IMR-90 (cell line): ENCODE results near the gene RASL11B. TPM values are rescaled to one million over a fixed set of nuclear protein-coding genes. Genes with fewer than 3 reads are reported as not detected.

ENCODE experiments used
- ATAC-seq: fragments of 200-7000 bp; cut with Tn5 transposase; 2 replicates; pipeline ENCODE4 v1.9.1; 2020; ENCODE audit warnings: low read depth, mild to moderate bottlenecking, moderate library complexity
- BruUV-seq: library from RNA; stranded (reverse); fragments of 400-500 nt; replicated peaks from 2 replicates; lab custom pipeline; 2021; lab: Mats Ljungman, UMichigan
- CTCF ChIA-PET: fragments of 300-600 bp; formaldehyde crosslinking; extraction: SDS; loops from one replicate; lab custom pipeline; 2021; ENCODE audit warnings: antibody characterized with exemption; lab: Yijun Ruan, JAX
- POLR2A ChIA-PET: fragments of 300-600 bp; sonication (Branson Sonifier 250); formaldehyde crosslinking; loops from one replicate; lab custom pipeline; 2022; ENCODE audit warnings: antibody characterized with exemption; ENCODE audit not compliant: unreplicated experiment; lab: Charles Lee
- DNase-seq: peaks from one replicate; pipeline ENCODE4 v3.0.0; 2013
- H2AFZ ChIP-seq: replicated peaks from 2 replicates; pipeline ENCODE3; 2013; ENCODE audit warnings: low read length, mild to moderate bottlenecking; ENCODE audit not compliant: poor library complexity
- H2AK5ac ChIP-seq: 2 replicates; pipeline ENCODE4 v1.6.1; 2013; ENCODE audit warnings: low read depth, low read length, inconsistent platforms
- H2AK9ac ChIP-seq: replicated peaks from 2 replicates; pipeline ENCODE3; 2013; ENCODE audit warnings: mild to moderate bottlenecking, low read depth, low read length, moderate library complexity; ENCODE audit not compliant: poor library complexity
- H2BK120ac ChIP-seq: 2 replicates; pipeline ENCODE4 v1.6.1; 2013; ENCODE audit warnings: low read depth, low read length, inconsistent platforms
- H2BK15ac ChIP-seq: 3 replicates; pipeline ENCODE4 v1.6.1; 2013; ENCODE audit warnings: low read depth, low read length, inconsistent platforms
- H2BK20ac ChIP-seq: 2 replicates; pipeline ENCODE4 v1.6.1; 2013; ENCODE audit warnings: low read depth, mild to moderate bottlenecking, inconsistent platforms, low read length, moderate library complexity
- H2BK5ac ChIP-seq: 2 replicates; pipeline ENCODE4 v1.6.1; 2013; ENCODE audit warnings: mild to moderate bottlenecking, low read depth, low read length, inconsistent platforms; ENCODE audit not compliant: poor library complexity, severe bottlenecking
- H3K14ac ChIP-seq: replicated peaks from 2 replicates; pipeline ENCODE4 v1.6.1; 2013; ENCODE audit warnings: low read depth, low read length, inconsistent platforms
- H3K18ac ChIP-seq: 2 replicates; pipeline ENCODE4 v1.6.1; 2013; ENCODE audit warnings: low read depth, low read length, control low read depth
- H3K23ac ChIP-seq: 2 replicates; pipeline ENCODE4 v1.6.1; 2013; ENCODE audit warnings: low read depth, low read length, inconsistent platforms
- H3K27ac ChIP-seq: 2 replicates; pipeline ENCODE4 v1.5.1; 2013; ENCODE audit warnings: mild to moderate bottlenecking, control low read depth, low read length; ENCODE audit not compliant: insufficient read depth
- H3K27me3 ChIP-seq: 2 replicates; pipeline ENCODE4 v1.6.1; 2013; ENCODE audit warnings: low read length; ENCODE audit not compliant: control insufficient read depth, insufficient read depth
- H3K36me3 ChIP-seq: 2 replicates; pipeline ENCODE4 v1.6.1; 2013; ENCODE audit warnings: low read length, mixed read lengths; ENCODE audit not compliant: control insufficient read depth, insufficient read depth
- H3K4ac ChIP-seq: 2 replicates; pipeline ENCODE4 v1.6.1; 2013; ENCODE audit warnings: low read depth, low read length, inconsistent platforms
- H3K4me1 ChIP-seq: 2 replicates; pipeline ENCODE4 v1.6.1; 2013; ENCODE audit warnings: low read length, mixed read lengths; ENCODE audit not compliant: control insufficient read depth, insufficient read depth
- H3K4me2 ChIP-seq: 2 replicates; pipeline ENCODE4 v1.6.1; 2013; ENCODE audit warnings: low read depth, mild to moderate bottlenecking, control low read depth, low read length, moderate library complexity
- H3K4me3 ChIP-seq: 2 replicates; pipeline ENCODE4 v1.5.1; 2013; ENCODE audit warnings: low read depth, mild to moderate bottlenecking, control low read depth, low read length, moderate library complexity; ENCODE audit not compliant: insufficient read depth
- H3K56ac ChIP-seq: 2 replicates; pipeline ENCODE4 v1.6.1; 2013; ENCODE audit warnings: low read length, inconsistent platforms; ENCODE audit not compliant: insufficient read depth; ENCODE audit errors: extremely low read depth
- H3K79me1 ChIP-seq, 2 experiments: 2 replicates each; pipeline ENCODE4 v1.6.1; 2013; ENCODE audit warnings: low read length in 2 of 2, inconsistent platforms in 1 of 2, low read depth in 1 of 2
- H3K9ac ChIP-seq: 2 replicates; pipeline ENCODE4 v1.6.1; 2013; ENCODE audit warnings: low read depth, low read length, control low read depth
- H3K9me1 ChIP-seq: 2 replicates; pipeline ENCODE4 v1.6.1; 2013; ENCODE audit warnings: low read length, inconsistent platforms; ENCODE audit not compliant: insufficient read depth
- H3K9me3 ChIP-seq: 2 replicates; pipeline ENCODE4 v1.6.1; 2013; ENCODE audit warnings: low read length; ENCODE audit not compliant: control insufficient read depth, insufficient read depth
- H4K20me1 ChIP-seq: 2 replicates; pipeline ENCODE4 v1.6.1; 2013; ENCODE audit warnings: low read length, inconsistent platforms; ENCODE audit not compliant: insufficient read depth
- H4K5ac ChIP-seq: 2 replicates; pipeline ENCODE4 v1.6.1; 2013; ENCODE audit warnings: mild to moderate bottlenecking, low read depth, low read length, control low read depth
- H4K8ac ChIP-seq, 2 experiments: 2 replicates each; pipeline ENCODE4 v1.6.1; 2013; ENCODE audit warnings: low read depth in 2 of 2, low read length in 2 of 2, control low read depth in 1 of 2, inconsistent platforms in 1 of 2
- H4K91ac ChIP-seq: 2 replicates; pipeline ENCODE4 v1.6.1; 2013; ENCODE audit warnings: low read depth, low read length, inconsistent platforms; ENCODE audit not compliant: insufficient read depth
- BHLHE40 ChIP-seq: fragments of 150-350 bp; IDR thresholded peaks from 2 replicates; pipeline ENCODE4 v1.6.1; 2016; ENCODE audit warnings: mild to moderate bottlenecking, low read depth, low read length
- CEBPB ChIP-seq: IDR thresholded peaks from 2 replicates; pipeline ENCODE4 v1.6.1; 2012; ENCODE audit warnings: low read depth, low read length, improper control_type of control experiment
- CHD1 ChIP-seq: IDR thresholded peaks from 2 replicates; pipeline ENCODE4 v1.6.1; 2012; ENCODE audit warnings: low read depth, low read length, improper control_type of control experiment
- CTCF ChIP-seq: conservative IDR thresholded peaks from 2 replicates; pipeline ENCODE4 v1.5.1; 2012; ENCODE audit warnings: mild to moderate bottlenecking, low read depth, low read length, improper control_type of control experiment
- ELK1 ChIP-seq: fragments of 150-350 bp; IDR thresholded peaks from 2 replicates; pipeline ENCODE4 v1.6.1; 2016; ENCODE audit warnings: low read depth, mild to moderate bottlenecking, low read length, moderate library complexity, borderline replicate concordance
- FOS ChIP-seq: fragments of 150-350 bp; IDR thresholded peaks from 2 replicates; pipeline ENCODE4 v1.6.1; 2016; ENCODE audit warnings: low read depth, low read length
- MAFK ChIP-seq: IDR thresholded peaks from 2 replicates; pipeline ENCODE4 v1.6.1; 2012; ENCODE audit warnings: low read depth, low read length, improper control_type of control experiment
- MAZ ChIP-seq: IDR thresholded peaks from 2 replicates; pipeline ENCODE4 v1.6.1; 2012; ENCODE audit warnings: low read depth, mild to moderate bottlenecking, low read length, improper control_type of control experiment, moderate library complexity, borderline replicate concordance
- NFE2L2 ChIP-seq: fragments of 150-350 bp; IDR thresholded peaks from 2 replicates; pipeline ENCODE4 v1.6.1; 2016; ENCODE audit warnings: low read depth, mild to moderate bottlenecking, low read length
- POLR2A ChIP-seq: IDR thresholded peaks from 2 replicates; pipeline ENCODE4 v1.6.1; 2012; ENCODE audit warnings: mild to moderate bottlenecking, low read depth, low read length
- RCOR1 ChIP-seq: IDR thresholded peaks from 2 replicates; pipeline ENCODE4 v1.6.1; 2012; ENCODE audit warnings: mild to moderate bottlenecking, low read length, improper control_type of control experiment; ENCODE audit not compliant: insufficient replicate concordance
- RFX5 ChIP-seq: IDR thresholded peaks from 2 replicates; pipeline ENCODE4 v1.8.0; 2012; ENCODE audit warnings: low read depth, mild to moderate bottlenecking, low read length, moderate library complexity
- SMC3 ChIP-seq: fragments of 150-350 bp; IDR thresholded peaks from 2 replicates; pipeline ENCODE4 v1.6.1; 2016; ENCODE audit warnings: low read depth, mild to moderate bottlenecking, antibody characterized with exemption, low read length, moderate library complexity
- USF2 ChIP-seq: fragments of 150-350 bp; IDR thresholded peaks from 2 replicates; pipeline ENCODE4 v1.6.1; 2017; ENCODE audit warnings: mild to moderate bottlenecking, antibody characterized with exemption, low read length, low read depth
- WGBS, 2 experiments: methylation state at CpG; one replicate each; pipeline versions ENCODE4 v1.1.5 to v1.1.7; 2013; ENCODE audit warnings: missing lambda C conversion rate in 2 of 2; ENCODE audit not compliant: insufficient read length in 1 of 2; ENCODE audit errors: extremely low coverage in 2 of 2; 5-methylcytosine and 5-hydroxymethylcytosine counted together
- dilution Hi-C: fragments of 300-500 bp; cut with HindIII; formaldehyde crosslinking; loops from one replicate; pipeline ENCODE4 v1.14.3; 2018; ENCODE audit warnings: low sequenced_read_pairs; ENCODE audit not compliant: unreplicated experiment
- in situ Hi-C: fragments of 300-500 bp; cut with MboI; formaldehyde crosslinking; loops from 3 replicates; pipeline ENCODE4 v1.14.3; 2019; ENCODE audit warnings: low sequenced_read_pairs, inconsistent platforms, mixed read lengths
- intact Hi-C: fragments of 100-400 bp; cut with micrococcal nuclease; formaldehyde crosslinking; loops from 2 replicates; pipeline ENCODE4 v1.10.0; 2022
- polyA plus RNA-seq, 3 experiments: library from polyadenylated mRNA; depleted of rRNA; stranded (reverse); fragments of >200 nt; gene quantifications; 2 replicates each; pipeline ENCODE4 v1.2.3, GENCODE V29; 2012; ENCODE audit warnings: low replicate concordance in 1 of 3
- total RNA-seq: library from RNA; depleted of rRNA; stranded (reverse); fragments of >200 nt; gene quantifications from 2 replicates; pipeline ENCODE4 v1.2.3, GENCODE V29; 2012

RASL11B gene
- total and polyA plus RNA-seq, 2 of the 4 experiments (the other 2 are of a cell fraction): 0.18 to 0.31 TPM

- DNase-seq (peak; percentile 89), ATAC-seq (peak; percentile 73)
- ChIA-PET CTCF (interaction anchor here (0.6 kb wide), 1 partner anchor 11 kb away, joined by 3 read pairs; no protein-coding TSS in a partner anchor), POLR2A (no interaction called here)
- H2BK20ac ChIP-seq: peak overlapping the region; percentile 53; the same call in 1 of the 2 replicates
- H3K4ac ChIP-seq: peak overlapping the region; percentile 61
- peak overlapping the region; percentile 30 for H2BK120ac ChIP-seq
- H4K20me1 ChIP-seq: no peaks in the 10 kb centered on the region
- 0 out of 4 replicates have a peak overlapping the region, but pooled peaks of 1 of the 2 experiments have one; percentile 15 for H4K8ac ChIP-seq
- peaks cover 2% of the 10 kb centered on the region for H3K9me1 ChIP-seq
- H2AK5ac ChIP-seq: peak overlapping the region; percentile 35; the same call in 1 of the 2 replicates
- 0 out of 2 replicates have a peak overlapping the region, but pooled peaks have one; percentile 30 for H3K14ac ChIP-seq
- H3K27me3 ChIP-seq: no peaks in the 10 kb centered on the region
- peak overlapping the region; percentile 9; the same call in 1 of the 2 replicates for H4K5ac ChIP-seq
- H3K4me3 ChIP-seq: no peak overlapping the region
- no peak overlapping the region for H2BK15ac ChIP-seq
- H3K4me2 ChIP-seq: peak overlapping the region; percentile 0; the same call in 1 of the 2 replicates
- peak overlapping the region; percentile 63; the same call in 1 of the 2 replicates for H3K27ac ChIP-seq
- H2AK9ac ChIP-seq: no peak overlapping the region
- in situ Hi-C loops (no loop called here), intact Hi-C loops (loop anchor here (5.0 kb wide), 2 partner anchors 43 to 192 kb away; no protein-coding TSS in a partner anchor), dilution Hi-C loops (no loop called here)
- no peaks in the 10 kb centered on the region for H3K79me1 ChIP-seq
- H3K9me3 ChIP-seq: no peaks in the 10 kb centered on the region
- 0 out of 2 replicates have a peak overlapping the region, but pooled peaks have one; percentile 26 for H3K56ac ChIP-seq
- peak overlapping the region; percentile 8 for H3K18ac ChIP-seq
- H2AFZ ChIP-seq: peak overlapping the region; percentile 24
- H2BK5ac ChIP-seq: peak overlapping the region; percentile 28
- BruUV-seq: no TSS peak
- TF ChIP-seq NFE2L2: no peak
- no peak for TF ChIP-seq CTCF
- no peak for TF ChIP-seq MAFK
- no peak for TF ChIP-seq BHLHE40
- no peak for TF ChIP-seq USF2
- no peak for TF ChIP-seq POLR2A
- TF ChIP-seq CHD1: no peak
- no peak for TF ChIP-seq SMC3
- no peak for TF ChIP-seq ELK1
- TF ChIP-seq FOS: no peak
- TF ChIP-seq RFX5: no peak
- TF ChIP-seq MAZ: no peak
- TF ChIP-seq CEBPB: no peak
- no peak for TF ChIP-seq RCOR1
- H3K23ac ChIP-seq: 0 out of 2 replicates have a peak overlapping the region, but pooled peaks have one; percentile 37
- WGBS, 2 experiments: 60% methylated on average over 1 of the region's 3 CpGs; no CpG with 5 or more reads in 1 of the 2 experiments
- peak overlapping the region; percentile 50; the same call in 1 of the 2 replicates for H3K9ac ChIP-seq
- H4K91ac ChIP-seq: peak overlapping the region; percentile 53; the same call in 1 of the 2 replicates
- peaks cover 14% of the 10 kb centered on the region for H3K4me1 ChIP-seq
- H3K36me3 ChIP-seq: no peaks in the 10 kb centered on the region; the same call in 1 of the 2 replicates
These were observed 52.0 kb downstream of the RASL11B start for GRCh38 chr4:52914051-52914605.
